ENCODE data around the gene MORN1.

MORN1 gene

GRCh38 chr1:2372551-2373490 lies 18.5 kb downstream of the MORN1 start:
- DNase-seq = peak in 1 of 5 donors; percentile 9

DNA sequence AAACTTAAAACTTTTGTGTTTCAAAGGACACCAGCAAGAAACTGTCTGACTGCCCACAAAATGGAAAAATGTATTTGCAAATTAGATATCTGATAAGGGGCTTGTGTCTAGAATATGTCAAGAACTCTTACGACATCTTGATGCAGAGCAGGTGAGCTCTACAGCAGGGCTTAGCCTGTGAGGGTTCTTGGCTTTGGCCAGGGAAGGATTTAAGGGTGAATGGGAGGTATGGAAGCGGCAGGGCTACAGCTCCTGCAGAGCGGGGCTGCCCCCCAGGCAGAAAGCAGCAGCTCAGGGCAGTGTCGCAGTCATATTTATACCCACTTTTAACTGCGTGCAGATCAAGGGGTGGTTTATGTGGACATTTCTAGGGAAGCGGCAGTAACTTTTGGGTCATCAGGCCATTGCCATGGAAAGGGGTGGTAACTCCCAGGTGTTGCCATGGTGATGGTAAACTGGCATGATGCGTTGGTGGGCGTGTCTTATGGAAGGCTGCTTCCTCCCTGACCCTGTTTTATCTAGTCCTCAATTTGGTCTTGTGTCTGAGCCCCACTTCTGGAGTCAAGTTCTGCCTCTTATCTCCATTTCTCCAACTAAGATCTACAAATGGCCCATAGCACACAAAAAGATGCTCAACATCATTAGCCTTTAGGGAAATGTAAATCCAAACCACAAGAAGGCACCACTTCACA lies 23.2 kb downstream of the MORN1 start:
- peak in 1 of 5 donors; percentile 1 for DNase-seq

- DNase-seq = no peak
Observed at GRCh38 chr1:2363847-2364513, 27.4 kb downstream of the MORN1 start.

DNA sequence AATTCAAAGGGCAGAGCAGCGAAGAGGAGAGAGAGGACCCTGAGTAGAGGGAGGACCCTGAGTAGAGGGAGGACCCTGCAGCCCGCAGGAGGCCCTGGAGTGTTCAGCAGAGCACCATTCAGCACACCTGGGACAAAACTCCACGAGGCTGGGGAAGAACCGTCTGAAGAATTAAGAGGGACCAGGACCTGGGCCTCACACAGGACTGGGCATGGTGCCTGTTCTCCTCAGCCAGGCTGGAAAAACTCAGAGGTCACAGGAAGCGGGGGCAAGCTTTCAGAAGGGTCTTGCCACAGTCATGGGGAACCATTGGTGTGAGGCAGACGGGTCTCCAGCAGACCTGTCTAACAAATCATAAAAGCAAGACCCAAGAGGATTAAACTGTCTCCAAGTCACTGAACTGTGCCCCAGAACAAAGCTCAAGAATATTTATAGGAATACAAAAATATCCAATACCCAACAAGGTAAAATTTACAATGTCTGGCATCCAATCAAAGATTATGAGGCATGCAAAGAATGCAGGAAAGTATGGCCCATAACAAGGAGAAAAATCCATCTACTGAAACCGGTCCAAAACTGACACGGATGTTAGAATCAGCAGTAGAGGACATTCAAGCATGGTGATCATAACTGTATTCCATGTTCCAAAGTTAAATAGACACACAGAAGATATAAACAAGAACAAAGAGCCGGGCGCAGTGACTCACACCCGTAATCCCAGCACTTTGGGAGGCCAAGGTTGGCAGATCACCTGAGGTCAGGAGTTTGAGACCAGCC lies 30.6 kb downstream of the MORN1 start:
- peak in 1 of 5 donors; percentile 1 for DNase-seq

DNA sequence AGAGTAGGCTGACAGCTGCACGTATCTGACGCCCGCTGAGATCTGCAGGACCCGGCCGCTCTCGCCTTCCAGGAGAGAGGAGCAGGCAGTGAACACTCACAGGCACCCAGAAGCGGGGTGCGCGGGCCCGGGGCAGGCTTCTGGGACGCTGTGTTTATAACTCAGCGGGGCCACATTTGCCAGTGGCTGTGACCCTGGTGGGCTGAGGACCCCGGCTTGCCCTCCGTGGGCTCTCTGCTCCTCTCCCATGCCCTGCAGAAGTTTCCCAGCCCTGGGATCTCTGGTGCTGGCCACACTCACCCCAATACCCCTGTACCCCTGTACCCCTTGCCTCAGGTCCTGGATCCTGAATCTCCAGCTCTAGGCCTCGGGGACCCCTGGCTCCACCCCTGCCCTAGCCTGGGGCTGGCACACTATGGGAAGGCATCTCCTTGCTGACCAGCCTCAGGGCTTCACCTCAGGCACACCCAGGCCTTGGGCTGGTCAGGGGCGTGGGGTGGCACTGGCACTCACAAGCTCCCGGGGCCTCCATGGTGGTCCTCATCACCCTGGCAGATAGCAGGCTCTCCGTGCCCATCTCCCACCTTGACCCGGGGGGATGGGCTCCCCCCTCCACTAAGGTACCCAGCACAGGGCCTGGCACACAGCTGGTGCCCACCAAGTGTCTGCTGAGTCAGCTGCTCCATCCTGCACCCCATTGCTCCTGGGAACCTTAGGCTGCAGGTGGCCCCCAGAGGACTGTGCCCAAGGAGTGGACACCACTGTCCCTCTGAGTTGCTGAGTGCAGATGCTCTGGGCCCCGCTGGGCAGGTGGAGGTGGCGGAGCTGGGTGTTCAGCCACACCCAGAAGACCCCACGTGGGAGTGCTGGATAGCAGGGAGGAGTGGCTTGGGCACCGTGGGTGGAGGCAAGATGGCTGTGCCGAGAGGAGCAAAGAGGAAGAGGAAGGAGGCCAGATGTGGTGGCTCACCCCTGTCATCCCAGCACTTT lies 32.4 kb downstream of the MORN1 start:
- peak in 2 of 5 donors; percentile 4 to 12 for DNase-seq

DNA sequence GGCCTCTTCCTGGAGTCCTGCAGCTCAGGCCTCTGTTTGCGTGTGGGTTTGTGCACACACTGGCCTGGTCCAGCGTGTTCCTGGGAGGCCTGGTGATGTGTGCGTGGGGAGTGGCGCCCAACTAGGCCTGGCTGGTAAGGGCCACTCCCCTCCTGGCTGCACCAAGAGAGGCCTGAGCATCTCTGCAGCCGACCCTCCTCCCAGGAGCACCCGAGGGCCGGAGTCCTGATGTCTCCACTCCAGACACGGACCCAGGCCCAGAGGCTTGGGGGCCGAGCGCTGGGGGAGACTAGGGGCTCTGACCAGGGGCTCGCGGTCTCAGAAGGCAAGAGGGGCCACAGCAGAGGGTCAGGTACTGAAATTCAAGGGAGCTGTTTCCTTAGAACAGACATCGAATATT lies 33.3 kb downstream of the MORN1 start:
- no peak for DNase-seq

GRCh38 chr1:2356911-2357845 lies 34.2 kb downstream of the MORN1 start:
- peak in 1 of 5 donors; percentile 8 for DNase-seq

- no peak for DNase-seq
Observed at GRCh38 chr1:2356401-2356800, 35.0 kb downstream of the MORN1 start.

DNA sequence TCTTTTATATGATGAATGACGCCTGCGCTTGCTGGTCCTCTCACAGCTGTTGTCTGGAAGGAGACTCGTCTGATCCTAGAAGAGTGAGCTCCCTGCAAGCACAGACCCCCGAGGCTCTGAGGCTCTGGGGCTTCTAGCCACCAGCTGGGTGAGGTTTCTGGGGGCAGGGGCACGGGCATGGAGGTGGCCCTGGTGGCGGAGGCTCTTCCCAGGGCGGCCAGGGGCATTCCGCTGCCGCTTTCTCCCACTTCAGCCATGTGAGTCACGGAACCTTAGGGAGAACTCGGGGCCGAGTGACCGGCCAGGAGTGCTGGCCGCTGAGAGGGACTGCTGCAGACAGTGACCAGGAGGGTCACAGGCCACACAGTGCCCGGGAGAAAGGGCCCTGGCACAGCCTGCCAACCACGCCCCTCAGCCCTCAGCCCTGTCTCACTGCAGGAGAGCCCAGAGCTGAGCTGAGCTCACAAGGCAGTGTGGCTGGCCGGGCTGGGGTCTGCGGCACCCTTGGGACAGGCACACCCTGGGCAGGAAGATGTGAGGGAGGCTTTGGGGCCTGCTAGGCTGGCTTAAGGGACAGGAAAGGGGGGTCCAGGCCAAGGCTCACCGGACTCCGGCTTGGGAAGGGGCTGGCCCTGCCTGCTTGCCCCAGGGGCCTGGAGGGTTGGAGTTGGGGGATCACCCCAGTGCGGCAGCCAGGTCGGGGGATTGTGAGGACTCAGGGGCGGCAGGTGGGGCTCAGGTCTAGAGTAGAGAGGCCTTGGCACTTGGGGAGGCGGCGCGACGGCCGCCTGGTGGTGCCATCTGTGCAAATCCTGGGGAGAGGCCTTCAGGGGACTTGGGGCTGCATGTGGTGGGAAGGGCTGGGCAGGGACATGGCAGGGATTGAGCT lies 35.7 kb downstream of the MORN1 start:
- DNase-seq = peak in 1 of 5 donors; percentile 8

GRCh38 chr1:2354511-2355372 lies 36.6 kb downstream of the MORN1 start:
- DNase-seq = no peak

DNA sequence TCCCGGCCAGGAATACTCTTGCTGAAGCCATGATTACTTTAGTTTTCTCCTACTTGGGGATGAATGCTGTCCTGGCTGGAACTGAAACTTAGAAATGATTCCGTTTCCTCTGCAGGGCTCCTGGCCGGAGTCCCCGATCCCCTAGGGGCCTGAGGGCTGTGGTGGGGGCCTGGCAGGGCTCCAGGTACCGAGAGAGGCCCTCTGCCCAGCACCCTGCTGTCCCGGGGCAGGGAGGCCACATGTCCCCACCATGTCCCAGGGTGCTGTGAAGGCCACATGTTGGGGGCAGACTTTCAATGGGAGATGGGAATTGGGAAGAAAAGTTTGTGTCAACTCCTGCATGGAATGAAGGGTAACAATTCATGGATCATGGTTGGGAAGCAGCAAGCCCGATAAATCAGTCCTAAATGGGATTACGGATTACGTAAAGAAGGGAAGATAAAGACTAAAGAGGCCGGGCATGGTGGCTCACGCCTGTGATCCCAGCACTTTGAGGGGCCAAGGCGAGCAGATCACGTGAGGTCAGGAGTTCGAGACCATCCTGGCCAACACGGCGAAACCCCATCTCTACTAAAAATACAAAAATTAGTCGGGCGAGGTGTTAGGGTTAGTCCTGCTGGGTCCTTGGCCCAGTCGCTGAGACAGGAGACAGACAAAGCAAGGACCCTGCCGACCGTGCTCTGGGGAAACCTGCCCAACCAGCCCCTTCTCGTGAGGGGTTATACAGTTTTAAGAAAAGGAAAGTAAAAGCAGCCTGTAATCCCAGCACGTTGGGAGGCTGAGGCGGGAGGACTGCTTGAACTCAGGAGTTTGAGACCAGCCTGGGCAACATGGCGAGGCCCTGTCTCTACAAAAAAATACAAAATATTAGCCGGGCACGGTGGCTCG lies 37.6 kb downstream of the MORN1 start:
- no peak for DNase-seq

GRCh38 chr1:2352897-2353550 lies 38.3 kb downstream of the MORN1 start:
- no peak for DNase-seq

DNA sequence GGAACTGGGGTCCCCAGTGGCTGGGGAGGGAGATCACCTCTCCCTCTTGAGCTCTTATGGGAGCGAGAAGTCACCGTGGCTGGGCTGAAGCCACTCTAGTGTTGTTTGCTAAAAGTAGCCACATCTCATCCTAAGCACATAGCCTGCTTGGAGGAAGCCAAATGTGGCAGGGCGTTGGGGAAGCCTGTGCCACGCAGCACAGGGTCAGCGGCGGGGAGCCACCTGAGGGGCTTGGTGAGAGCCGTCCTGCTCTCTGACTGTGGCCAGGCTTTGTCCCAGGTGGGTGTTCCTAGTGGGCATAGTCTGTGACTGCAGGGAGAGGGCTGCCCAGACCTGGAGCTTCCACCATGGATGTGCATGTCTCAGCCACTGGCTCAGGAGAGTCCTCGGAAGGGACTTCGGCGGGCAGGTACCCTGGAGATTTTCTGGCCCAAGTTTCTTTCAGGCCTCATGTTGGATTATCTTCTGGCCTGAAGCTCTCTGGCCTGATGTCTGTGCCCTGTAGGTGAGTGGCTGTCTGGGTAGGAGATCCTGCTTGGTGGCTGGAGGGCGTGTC lies 38.9 kb downstream of the MORN1 start:
- DNase-seq = no peak

DNA sequence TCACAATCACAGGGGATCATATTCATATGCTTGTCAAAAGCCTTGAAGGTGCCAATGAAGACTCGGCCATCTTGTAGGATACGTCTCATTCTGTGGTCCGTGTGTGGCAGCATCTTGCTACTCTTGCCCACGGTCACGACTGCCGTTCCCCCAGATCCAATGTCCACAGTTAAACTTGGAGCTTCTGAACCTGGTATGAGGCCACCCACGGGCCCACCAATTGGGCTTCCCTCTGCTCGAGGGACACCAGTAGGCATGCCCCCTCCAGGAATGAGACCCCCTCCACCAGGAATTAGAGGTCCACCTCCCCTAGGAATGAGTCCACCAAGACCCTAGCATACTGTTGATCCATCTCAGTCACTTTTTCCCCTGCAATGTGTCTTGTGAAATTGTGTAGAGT lies 39.6 kb downstream of the MORN1 start:
- no peak for DNase-seq

- no peak for DNase-seq
Observed at GRCh38 chr1:2350911-2351655, 40.3 kb downstream of the MORN1 start.

Data from T-helper 1 cell (primary cell).